GM10266 (cell line): ENCODE data around the gene LTBP2.

Experiments used
- DNase-seq: peaks from one replicate; pipeline ENCODE4 v3.0.0; 2012; ENCODE audit errors: extremely low spot score
- CTCF ChIP-seq: IDR thresholded peaks from 2 replicates; pipeline ENCODE4 v1.5.1; 2012; ENCODE audit warnings: mild to moderate bottlenecking, low read depth; ENCODE audit not compliant: control insufficient read depth, insufficient read depth; ENCODE audit errors: missing control alignments

LTBP2 gene

GRCh38 chr14:74526854-74527585 is 85.0 kb downstream of the LTBP2 start:
- TF ChIP-seq CTCF: no peak

GRCh38 chr14:74525361-74525851 is 86.6 kb downstream of the LTBP2 start:
- no peak for DNase-seq

More at GRCh38 chr14:74526854-74527585, 85.0 kb downstream of the LTBP2 start:
- no peak for DNase-seq

GRCh38 chr14:74524812-74525135 is 87.3 kb downstream of the LTBP2 start:
- DNase-seq: no peak

More at GRCh38 chr14:74525361-74525851, 86.6 kb downstream of the LTBP2 start:
- TF ChIP-seq CTCF: no peak

GRCh38 chr14:74524076-74524811 is 87.8 kb downstream of the LTBP2 start:
- TF ChIP-seq CTCF: no peak
- DNase-seq: no peak

More at GRCh38 chr14:74524812-74525135, 87.3 kb downstream of the LTBP2 start:
- no peak for TF ChIP-seq CTCF

- TF ChIP-seq CTCF: no peak
- no peak for DNase-seq
These were observed 89.3 kb downstream of the LTBP2 start for GRCh38 chr14:74522740-74523139.

GRCh38 chr14:74521756-74522155 is 90.3 kb downstream of the LTBP2 start:
- TF ChIP-seq CTCF: no peak
- no peak for DNase-seq
